ENCODE measurements around the gene DHX40. TPM values are rescaled to one million over a fixed set of nuclear protein-coding genes. Genes with fewer than 3 reads are reported as not detected.

Gene DHX40
- total RNA-seq, 3 donors from 2014 or later, result 14.5 to 15.3 (median 15.3) TPM

- Mint-ChIP-seq H3K9me3 (no peaks in the 10 kb centered on the region), H3K4me3 (no peak overlapping the region), H3K4me1 (ENCODE audit: low read depth) (peaks cover 5% of the 10 kb centered on the region), H3K36me3 (ENCODE audit: insufficient read depth) (peaks cover 35% of the 10 kb centered on the region), H3K27me3 (ENCODE audit: low read depth) (no peaks in the 10 kb centered on the region)
- ATAC-seq (peak; percentile 78 to 80), DNase-seq (no peak)
Observed at GRCh38 chr17:59601130-59601529, 35.7 kb downstream of the DHX40 start.

- ATAC-seq (no peak), DNase-seq (no peak)
- Mint-ChIP-seq H3K9me3 (no peaks in the 10 kb centered on the region), H3K4me3 (no peak overlapping the region), H3K27me3 (ENCODE audit: low read depth) (no peaks in the 10 kb centered on the region), H3K36me3 (ENCODE audit: insufficient read depth) (peaks cover 39% of the 10 kb centered on the region), H3K4me1 (ENCODE audit: low read depth) (peaks cover 2% of the 10 kb centered on the region)
Observed at GRCh38 chr17:59607061-59607460, 41.7 kb downstream of the DHX40 start.

- no peaks in the 10 kb centered on the region for H3K27me3 Mint-ChIP-seq (ENCODE audit: low read depth)
- no peaks in the 10 kb centered on the region for H3K4me1 Mint-ChIP-seq (ENCODE audit: low read depth)
- DNase-seq (no peak), ATAC-seq (no peak)
- no peaks in the 10 kb centered on the region for H3K9me3 Mint-ChIP-seq
- no peak overlapping the region for H3K4me3 Mint-ChIP-seq
- peaks cover 31% of the 10 kb centered on the region for H3K36me3 Mint-ChIP-seq (ENCODE audit: insufficient read depth)
Observed at GRCh38 chr17:59607817-59608403, 42.5 kb downstream of the DHX40 start.

- H3K27me3 Mint-ChIP-seq (ENCODE audit: low read depth), result no peaks in the 10 kb centered on the region
- ATAC-seq (no peak), DNase-seq (no peak)
- H3K4me3 Mint-ChIP-seq, result no peak overlapping the region
- H3K36me3 Mint-ChIP-seq (ENCODE audit: insufficient read depth), result peaks cover 17% of the 10 kb centered on the region
- no peaks in the 10 kb centered on the region for H3K4me1 Mint-ChIP-seq (ENCODE audit: low read depth)
- H3K9me3 Mint-ChIP-seq, result no peaks in the 10 kb centered on the region
Observed at GRCh38 chr17:59611503-59611902, 46.1 kb downstream of the DHX40 start.

- no peak overlapping the region for H3K4me3 Mint-ChIP-seq
- no peaks in the 10 kb centered on the region for H3K27me3 Mint-ChIP-seq (ENCODE audit: low read depth)
- H3K36me3 Mint-ChIP-seq (ENCODE audit: insufficient read depth), result peaks cover 3% of the 10 kb centered on the region
- DNase-seq, result no peak
- peaks cover 30% of the 10 kb centered on the region for H3K4me1 Mint-ChIP-seq (ENCODE audit: low read depth)
- ATAC-seq, result no peak
- no peaks in the 10 kb centered on the region for H3K9me3 Mint-ChIP-seq
Observed at GRCh38 chr17:59616253-59616920, 51.0 kb downstream of the DHX40 start.

GRCh38 chr17:59617156-59617732, 51.8 kb downstream of the DHX40 start:
- Mint-ChIP-seq H3K36me3 (ENCODE audit: insufficient read depth) (peaks cover 6% of the 10 kb centered on the region), H3K4me3 (peak overlapping the region; percentile 95), H3K9me3 (no peaks in the 10 kb centered on the region), H3K27me3 (ENCODE audit: low read depth) (no peaks in the 10 kb centered on the region), H3K4me1 (ENCODE audit: low read depth) (peaks cover 36% of the 10 kb centered on the region)
- ATAC-seq (no peak), DNase-seq (no peak)

GRCh38 chr17:59619035-59619297, 53.6 kb downstream of the DHX40 start:
- DNase-seq, result no peak
- H3K4me1 Mint-ChIP-seq (ENCODE audit: low read depth), result peaks cover 52% of the 10 kb centered on the region
- H3K27me3 Mint-ChIP-seq (ENCODE audit: low read depth), result no peaks in the 10 kb centered on the region

GRCh38 chr17:59619298-59620063, 54.1 kb downstream of the DHX40 start, which contains the start of gene CLTC:
Gene CLTC, plus strand, starts transcription at chr17:59619895. Its CDS starts 237 bp downstream, at chr17:59620132.
- Mint-ChIP-seq H3K27me3 (ENCODE audit: low read depth) (no peaks in the 10 kb centered on the region), H3K9me3 (no peaks in the 10 kb centered on the region), H3K36me3 (ENCODE audit: insufficient read depth) (peaks cover 9% of the 10 kb centered on the region), H3K4me3 (peak within 1 kb of the TSS; percentile 95), H3K4me1 (ENCODE audit: low read depth) (peaks cover 56% of the 10 kb centered on the region)
- ATAC-seq (peak; percentile 85 to 87), DNase-seq (peak; percentile 90)

More at GRCh38 chr17:59619035-59619297, 53.6 kb downstream of the DHX40 start:
- Mint-ChIP-seq H3K36me3 (ENCODE audit: insufficient read depth) (peaks cover 9% of the 10 kb centered on the region), H3K9me3 (no peaks in the 10 kb centered on the region), H3K4me3 (peak overlapping the region; percentile 95)
- no peak for ATAC-seq

- peaks cover 9% of the 10 kb centered on the region for H3K36me3 Mint-ChIP-seq (ENCODE audit: insufficient read depth)
- ATAC-seq (no peak), DNase-seq (no peak)
- no peaks in the 10 kb centered on the region for H3K27me3 Mint-ChIP-seq (ENCODE audit: low read depth)
- peaks cover 57% of the 10 kb centered on the region for H3K4me1 Mint-ChIP-seq (ENCODE audit: low read depth)
- H3K9me3 Mint-ChIP-seq, result no peaks in the 10 kb centered on the region
- peak overlapping the region; percentile 95 for H3K4me3 Mint-ChIP-seq
Observed at GRCh38 chr17:59620064-59620359, 54.6 kb downstream of the DHX40 start.

GRCh38 chr17:59620518-59621259, 55.3 kb downstream of the DHX40 start:
- ATAC-seq (peak; percentile 19 to 21), DNase-seq (peak; percentile 32)
- no peaks in the 10 kb centered on the region for H3K27me3 Mint-ChIP-seq (ENCODE audit: low read depth)
- H3K36me3 Mint-ChIP-seq (ENCODE audit: insufficient read depth), result peaks cover 9% of the 10 kb centered on the region
- peaks cover 60% of the 10 kb centered on the region for H3K4me1 Mint-ChIP-seq (ENCODE audit: low read depth)
- H3K9me3 Mint-ChIP-seq, result no peaks in the 10 kb centered on the region
- peak overlapping the region; percentile 95 for H3K4me3 Mint-ChIP-seq

GRCh38 chr17:59621771-59622170, 56.4 kb downstream of the DHX40 start:
- peaks cover 13% of the 10 kb centered on the region for H3K36me3 Mint-ChIP-seq (ENCODE audit: insufficient read depth)
- H3K27me3 Mint-ChIP-seq (ENCODE audit: low read depth), result no peaks in the 10 kb centered on the region
- H3K9me3 Mint-ChIP-seq, result no peaks in the 10 kb centered on the region
- H3K4me3 Mint-ChIP-seq, result peak overlapping the region; percentile 95
- DNase-seq, result no peak
- peaks cover 67% of the 10 kb centered on the region for H3K4me1 Mint-ChIP-seq (ENCODE audit: low read depth)
- ATAC-seq, result no peak

- no peak for DNase-seq
- H3K9me3 Mint-ChIP-seq, result no peaks in the 10 kb centered on the region
- H3K4me1 Mint-ChIP-seq (ENCODE audit: low read depth), result peaks cover 64% of the 10 kb centered on the region
- no peaks in the 10 kb centered on the region for H3K27me3 Mint-ChIP-seq (ENCODE audit: low read depth)
- H3K4me3 Mint-ChIP-seq, result peak overlapping the region; percentile 95
- peaks cover 13% of the 10 kb centered on the region for H3K36me3 Mint-ChIP-seq (ENCODE audit: insufficient read depth)
- ATAC-seq, result no peak
Observed at GRCh38 chr17:59623151-59623550, 57.7 kb downstream of the DHX40 start.

GRCh38 chr17:59626756-59627155, 61.3 kb downstream of the DHX40 start:
- no peak overlapping the region for H3K4me3 Mint-ChIP-seq
- H3K9me3 Mint-ChIP-seq, result no peaks in the 10 kb centered on the region
- H3K27me3 Mint-ChIP-seq (ENCODE audit: low read depth), result no peaks in the 10 kb centered on the region
- peaks cover 69% of the 10 kb centered on the region for H3K4me1 Mint-ChIP-seq (ENCODE audit: low read depth)
- DNase-seq (no peak), ATAC-seq (no peak)
- H3K36me3 Mint-ChIP-seq (ENCODE audit: insufficient read depth), result peaks cover 19% of the 10 kb centered on the region

- no peaks in the 10 kb centered on the region for H3K27me3 Mint-ChIP-seq (ENCODE audit: low read depth)
- H3K4me3 Mint-ChIP-seq, result no peak overlapping the region
- peaks cover 66% of the 10 kb centered on the region for H3K4me1 Mint-ChIP-seq (ENCODE audit: low read depth)
- no peaks in the 10 kb centered on the region for H3K9me3 Mint-ChIP-seq
- no peak for DNase-seq
- peaks cover 18% of the 10 kb centered on the region for H3K36me3 Mint-ChIP-seq (ENCODE audit: insufficient read depth)
- ATAC-seq, result no peak
Observed at GRCh38 chr17:59627274-59627673, 61.9 kb downstream of the DHX40 start.

Data from activated T-cell treated with anti-CD3 and anti-CD28 coated beads, Interleukin-2, amount 50 U/mL, for 4 hours (primary cell).